GM10847 (cell line): Measurements from ENCODE around the gene FAM47A.

Experiments used
- POLR2A ChIP-seq: IDR thresholded peaks from 2 replicates; pipeline ENCODE4 v1.6.1; 2011; ENCODE audit not compliant: insufficient read length; ENCODE audit errors: extremely low read depth

Gene FAM47A

DNA sequence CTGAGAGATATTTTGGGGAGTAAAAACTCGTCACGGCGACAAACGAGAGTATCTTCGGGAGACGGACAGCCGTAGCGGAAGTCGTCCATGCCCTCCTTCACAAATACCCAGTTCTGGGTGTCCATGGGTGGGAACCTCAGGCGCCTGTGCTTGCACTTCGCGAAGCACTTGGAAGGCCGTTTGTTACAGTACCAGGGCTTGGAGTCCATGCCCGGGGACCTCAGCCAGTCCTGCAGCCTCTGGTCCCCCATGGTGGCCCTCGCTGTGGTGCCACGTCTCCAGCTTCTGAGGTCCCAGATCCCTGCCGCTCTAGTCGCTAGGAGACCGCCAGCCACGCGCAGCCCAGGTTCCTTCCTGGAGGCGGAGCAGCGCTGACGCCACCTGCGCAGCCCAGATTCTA, at the start of gene FAM47A:
Gene FAM47A, minus strand, starts transcription at position 287 of the 400 bp plus-strand sequence. Its CDS starts 36 bp downstream, at position 251.
- TF ChIP-seq POLR2A, result no peak

DNA sequence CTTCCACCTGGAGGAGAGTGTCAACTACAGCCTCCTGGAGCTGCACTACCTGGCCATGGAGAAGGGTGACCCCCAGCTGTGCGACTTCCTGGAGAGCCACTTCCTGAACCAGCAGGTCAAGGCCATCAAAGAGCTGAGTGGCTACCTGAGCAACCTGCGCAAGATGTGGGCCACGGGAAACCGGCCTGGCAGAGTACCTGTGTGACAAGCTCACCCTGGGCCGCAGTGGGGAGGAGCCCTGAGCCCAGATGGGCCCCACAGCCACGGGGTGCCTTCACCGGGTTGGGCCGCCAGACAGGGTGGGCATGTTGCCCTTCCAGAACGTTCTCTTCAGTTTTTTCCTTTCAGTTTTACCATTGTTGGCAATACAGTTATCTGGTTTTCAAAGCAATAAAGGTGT, 15.2 kb upstream of the FAM47A start:
- no peak for TF ChIP-seq POLR2A

DNA sequence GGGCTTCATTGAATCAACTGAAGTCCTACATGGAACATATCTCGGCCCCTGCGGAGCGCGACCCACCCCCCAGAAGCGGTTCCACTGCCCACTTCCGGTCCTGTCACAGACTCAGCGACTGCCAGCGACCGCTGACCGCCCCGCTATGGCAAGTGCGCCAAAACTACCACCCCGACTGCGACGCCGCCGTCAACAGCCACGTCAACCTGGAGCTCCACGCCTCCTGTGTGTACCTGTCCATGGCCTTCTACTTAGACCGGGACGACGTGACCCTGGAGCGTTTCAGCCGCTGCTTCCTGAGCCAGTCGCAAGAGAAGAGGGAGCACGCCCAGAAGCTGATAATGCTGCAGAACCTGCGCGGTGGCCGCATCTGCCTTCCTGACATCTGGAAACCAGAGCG, 14.8 kb upstream of the FAM47A start:
- TF ChIP-seq POLR2A, result no peak

DNA sequence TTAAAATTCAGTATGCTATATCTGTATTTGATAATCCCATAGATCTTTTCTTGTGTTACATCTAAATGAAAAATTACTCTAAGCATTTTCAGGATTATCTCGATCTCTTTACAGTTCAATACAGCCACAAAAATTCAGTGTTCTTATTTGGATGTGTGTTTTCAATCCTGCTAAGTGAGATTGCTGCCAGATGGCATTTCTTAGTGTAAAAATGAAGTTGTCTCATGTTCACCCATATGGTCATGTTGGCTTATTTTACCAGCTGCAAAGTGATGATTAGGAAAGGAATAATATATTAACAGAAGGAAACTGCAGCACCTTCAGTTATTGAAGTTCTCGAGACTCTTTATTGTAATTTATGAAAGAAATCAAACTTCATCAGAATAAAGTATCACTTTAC, 12.1 kb upstream of the FAM47A start:
- no peak for TF ChIP-seq POLR2A

DNA sequence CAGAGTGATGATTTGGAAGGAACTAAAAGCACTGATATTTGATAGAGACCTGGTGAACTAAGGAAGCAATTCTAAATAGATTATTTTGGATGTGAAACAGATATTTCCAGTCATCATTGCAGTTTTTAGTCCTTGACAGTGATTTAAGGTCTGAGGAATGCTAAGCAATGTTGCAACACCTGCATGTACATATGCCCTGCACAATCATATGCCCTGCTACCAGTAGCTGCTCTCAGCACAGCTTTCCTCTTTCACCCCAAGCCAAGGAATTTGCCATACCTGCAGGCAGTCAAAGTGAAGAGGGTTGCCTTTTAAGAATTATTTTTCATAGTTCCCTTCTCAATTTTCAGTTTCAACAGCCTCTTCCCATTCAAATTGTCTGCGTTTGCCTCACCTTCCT, 8.7 kb upstream of the FAM47A start:
- TF ChIP-seq POLR2A, result no peak

DNA sequence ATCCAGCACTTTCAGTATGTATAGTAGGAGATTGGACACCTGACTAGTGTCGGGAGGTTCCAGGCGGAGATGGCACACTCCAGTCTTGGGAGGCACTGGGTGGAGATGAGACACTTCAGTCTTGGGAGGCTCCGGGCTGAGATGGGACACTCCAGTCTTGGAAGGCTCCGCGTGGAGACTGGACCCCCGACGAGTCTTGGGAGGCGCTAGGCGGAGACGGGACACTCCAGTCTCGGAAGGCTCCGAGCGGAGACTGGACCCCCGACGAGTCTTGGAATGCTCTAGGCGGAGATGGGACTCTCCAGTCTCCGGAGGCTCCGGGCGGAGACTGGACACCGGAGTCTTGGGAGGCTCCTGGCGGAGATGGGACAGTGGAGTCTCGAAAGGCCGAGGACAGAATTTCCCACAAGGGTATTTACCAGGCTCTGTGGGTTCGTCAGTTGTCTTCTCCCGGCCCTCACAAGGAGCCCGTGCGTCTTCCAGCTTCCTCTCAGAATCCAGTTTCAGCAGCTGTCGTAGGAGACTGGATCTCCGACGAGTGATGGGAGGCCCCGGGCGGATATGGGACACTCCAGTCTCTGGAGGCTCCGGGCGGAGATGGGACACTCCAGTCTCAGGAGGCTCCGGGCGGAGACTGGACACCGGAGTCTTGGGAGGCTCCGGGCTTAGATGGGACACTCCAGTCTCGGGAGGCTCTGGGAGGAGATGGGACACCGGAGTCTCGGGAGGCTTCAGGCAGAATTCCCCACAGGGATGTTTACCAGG, 952 bp downstream of the FAM47A start:
- no peak for TF ChIP-seq POLR2A

DNA sequence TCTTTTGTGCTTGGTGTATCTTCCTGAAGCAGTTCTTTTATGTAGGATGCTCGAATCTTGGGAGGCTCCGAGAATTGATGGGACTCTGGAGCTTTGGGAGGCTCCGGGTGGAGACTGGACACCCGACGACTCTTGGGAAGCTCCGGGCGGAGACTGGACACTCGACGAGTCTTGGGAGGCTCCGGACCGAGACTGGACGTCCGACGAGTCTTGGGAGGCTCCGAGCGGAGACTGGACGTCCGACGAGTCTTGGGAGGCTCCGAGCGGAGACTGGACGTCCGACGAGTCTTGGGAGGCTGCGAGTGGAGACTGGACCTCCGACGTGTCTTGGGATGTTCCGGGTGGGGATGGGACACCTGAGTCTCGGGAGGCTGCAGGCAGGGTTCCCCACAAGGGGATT, 1.6 kb downstream of the FAM47A start:
- TF ChIP-seq POLR2A, result no peak

DNA sequence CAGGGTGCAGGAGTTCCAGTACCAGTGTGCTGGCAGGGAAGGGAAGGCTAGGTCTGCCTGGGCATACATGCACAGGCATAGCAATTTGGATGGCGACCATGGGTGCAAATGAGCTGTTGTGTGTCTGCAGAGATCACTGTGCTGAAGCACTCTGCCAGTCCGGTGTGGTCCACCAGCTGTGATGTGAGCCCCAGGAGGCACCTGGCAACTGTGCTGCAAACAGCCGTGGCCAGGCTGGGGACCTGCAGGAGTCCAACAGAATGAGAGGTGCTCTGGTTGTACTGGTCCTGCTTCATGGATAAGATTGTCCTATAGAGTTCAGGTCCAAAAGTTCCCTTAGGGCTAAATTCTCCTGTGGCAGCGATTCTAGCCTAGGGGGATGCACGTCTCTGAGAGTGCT, 6.1 kb downstream of the FAM47A start:
- TF ChIP-seq POLR2A, result no peak

DNA sequence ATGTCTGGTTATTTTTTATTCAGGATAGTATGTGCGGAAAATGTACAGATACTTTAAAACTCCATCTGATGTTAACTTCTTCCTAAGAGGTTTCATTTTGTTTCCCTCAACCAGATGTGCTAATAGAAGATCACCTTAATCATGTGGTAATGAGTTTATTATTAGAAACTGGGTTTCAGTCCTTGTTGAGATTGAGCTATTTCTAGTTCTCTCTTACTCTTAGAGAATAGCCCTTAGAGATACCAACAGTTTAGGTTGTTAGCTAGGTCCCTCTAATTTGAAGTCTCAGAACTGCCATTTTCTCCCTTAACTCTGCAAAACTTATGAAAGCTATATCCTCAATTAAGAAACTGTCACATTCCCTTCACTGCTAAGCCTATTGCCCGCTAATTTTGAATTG, 13.0 kb downstream of the FAM47A start:
- no peak for TF ChIP-seq POLR2A

DNA sequence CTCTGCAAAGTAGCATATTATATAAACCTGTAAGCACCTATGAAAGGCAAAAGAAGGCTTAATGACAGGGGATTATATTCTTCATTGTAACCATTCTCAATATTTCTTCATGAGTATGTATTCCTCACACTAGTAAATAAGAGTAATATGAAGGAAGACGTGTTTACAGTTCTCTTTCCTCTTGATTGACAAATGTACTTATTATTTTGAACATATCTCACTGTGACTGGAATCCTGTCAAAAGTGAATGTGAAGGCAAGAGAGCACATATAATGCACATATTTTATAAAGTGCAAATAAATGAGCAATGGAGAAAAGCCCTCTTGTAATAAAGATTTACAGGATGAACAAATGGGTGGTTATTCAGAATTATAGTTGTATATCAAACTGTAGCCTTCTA, 19.7 kb downstream of the FAM47A start:
- TF ChIP-seq POLR2A, result no peak
